Smooth muscle cell of the brain vasculature (primary cell): ENCODE data around the gene MTR.
"Not testable (repeated sequence)": the region's sequence is repeated elsewhere in the genome, so short reads cannot be mapped to it uniquely, and the experiment has no call there.

ENCODE experiments used
- DNase-seq: peaks from one replicate; pipeline ENCODE4 v3.0.0-alpha.2; 2012; ENCODE audit warnings: low read depth, low spot score

The MTR gene

GRCh38 chr1:236830560-236830959 is 35.5 kb downstream of the MTR start:
- DNase-seq, result no peak

- no peak for DNase-seq
These were observed 38.5 kb downstream of the MTR start for GRCh38 chr1:236833575-236833974.

GRCh38 chr1:236834876-236835275 is 39.8 kb downstream of the MTR start:
- DNase-seq, result no peak

GRCh38 chr1:236835491-236835890 is 40.4 kb downstream of the MTR start:
- DNase-seq, result no peak

- DNase-seq, result no peak
These were observed 41.1 kb downstream of the MTR start for GRCh38 chr1:236836157-236836556.

GRCh38 chr1:236837115-236837514 is 42.0 kb downstream of the MTR start:
- no peak for DNase-seq

- no peak for DNase-seq
These were observed 42.8 kb downstream of the MTR start for GRCh38 chr1:236837897-236838296.

- DNase-seq, result no peak
These were observed 46.2 kb downstream of the MTR start for GRCh38 chr1:236841341-236841740.

- DNase-seq, result no peak
These were observed 49.6 kb downstream of the MTR start for GRCh38 chr1:236844499-236845271.

- DNase-seq, result no peak
These were observed 50.7 kb downstream of the MTR start for GRCh38 chr1:236845830-236846229.

- DNase-seq, result no peak
These were observed 53.3 kb downstream of the MTR start for GRCh38 chr1:236848274-236848923.

- no peak for DNase-seq
These were observed 55.2 kb downstream of the MTR start for GRCh38 chr1:236850077-236850979.

GRCh38 chr1:236851871-236852270 is 56.8 kb downstream of the MTR start:
- DNase-seq, result no peak

GRCh38 chr1:236853921-236854604 is 59.0 kb downstream of the MTR start:
- no peak for DNase-seq

GRCh38 chr1:236854605-236854983 is 59.5 kb downstream of the MTR start:
- peak; percentile 40 for DNase-seq

GRCh38 chr1:236856649-236857048 is 61.6 kb downstream of the MTR start:
- DNase-seq, result not testable (repeated sequence)

GRCh38 chr1:236858165-236858564 is 63.1 kb downstream of the MTR start:
- DNase-seq, result no peak

- no peak for DNase-seq
These were observed 65.0 kb downstream of the MTR start for GRCh38 chr1:236860101-236860500.

GRCh38 chr1:236860674-236861073 is 65.6 kb downstream of the MTR start:
- DNase-seq, result no peak

GRCh38 chr1:236861560-236862218 is 66.6 kb downstream of the MTR start:
- DNase-seq, result no peak

- DNase-seq, result no peak
These were observed 67.1 kb downstream of the MTR start for GRCh38 chr1:236862219-236862591.
